Fibroblast of skin of abdomen (primary cell): Measurements from ENCODE around the gene ESR2.
"Not testable (repeated sequence)": the region's sequence is repeated elsewhere in the genome, so short reads cannot be mapped to it uniquely, and the experiment has no call there.

Source experiments
- DNase-seq: peaks from one replicate; pipeline ENCODE4 v3.0.0-alpha.2; 2013

The ESR2 gene

GRCh38 chr14:64196814-64197411 lies 97.3 kb downstream of the ESR2 start:
- peak; percentile 56 for DNase-seq

- DNase-seq = no peak
Observed at GRCh38 chr14:64196056-64196455, 98.1 kb downstream of the ESR2 start.

- no peak for DNase-seq
Observed at GRCh38 chr14:64195199-64195598, 99.0 kb downstream of the ESR2 start.

- no peak for DNase-seq
Observed at GRCh38 chr14:64194404-64194803, 99.8 kb downstream of the ESR2 start.

GRCh38 chr14:64193821-64194220 lies 100.3 kb downstream of the ESR2 start:
- DNase-seq = no peak

GRCh38 chr14:64191756-64192155 lies 102.4 kb downstream of the ESR2 start:
- DNase-seq = peak; percentile 82

- no peak for DNase-seq
Observed at GRCh38 chr14:64190974-64191502, 103.1 kb downstream of the ESR2 start.

GRCh38 chr14:64187331-64187730 lies 106.8 kb downstream of the ESR2 start:
- no peak for DNase-seq

GRCh38 chr14:64186231-64187129 lies 107.7 kb downstream of the ESR2 start:
- DNase-seq = no peak

GRCh38 chr14:64185184-64185583 lies 109.0 kb downstream of the ESR2 start:
- DNase-seq = no peak

- DNase-seq = no peak
Observed at GRCh38 chr14:64184103-64184729, 110.0 kb downstream of the ESR2 start.

GRCh38 chr14:64182908-64183307 lies 111.3 kb downstream of the ESR2 start:
- not testable (repeated sequence) for DNase-seq

GRCh38 chr14:64178814-64179213 lies 115.4 kb downstream of the ESR2 start:
- DNase-seq = no peak

GRCh38 chr14:64176330-64176729 lies 117.8 kb downstream of the ESR2 start:
- no peak for DNase-seq

- DNase-seq = no peak
Observed at GRCh38 chr14:64174922-64175782, 119.0 kb downstream of the ESR2 start.

- no peak for DNase-seq
Observed at GRCh38 chr14:64170181-64170580, 124.0 kb downstream of the ESR2 start.

- DNase-seq = no peak
Observed at GRCh38 chr14:64159588-64159987, 134.6 kb downstream of the ESR2 start.

GRCh38 chr14:64158608-64159007 lies 135.6 kb downstream of the ESR2 start:
- no peak for DNase-seq

GRCh38 chr14:64149921-64150320 lies 144.2 kb downstream of the ESR2 start:
- no peak for DNase-seq

GRCh38 chr14:64147126-64147790 lies 146.9 kb downstream of the ESR2 start:
- DNase-seq = peak; percentile 40

GRCh38 chr14:64137657-64138290 lies 156.4 kb downstream of the ESR2 start:
- DNase-seq = no peak
